SJSA1 (cell line): ENCODE data around the gene PXDN. TPM values are rescaled to one million over a fixed set of nuclear protein-coding genes. Genes with fewer than 3 reads are reported as not detected.

ENCODE experiments used
- DNase-seq, 2 experiments: peaks; one replicate each; pipeline ENCODE4 v3.0.0-alpha.2; 2015 to 2020; ENCODE audit warnings: low spot score in 2 of 2, low read depth in 1 of 2
- H3K27ac ChIP-seq: fragments of 250-450 bp; sonication (Bioruptor Pico); 2 replicates; pipeline ENCODE4 v1.5.1; 2020; ENCODE audit warnings: mild to moderate bottlenecking, moderate library complexity
- H3K27me3 ChIP-seq: fragments of 250-450 bp; sonication (Bioruptor Pico); replicated peaks from 2 replicates; pipeline ENCODE4 v1.5.1; 2020; ENCODE audit warnings: mild to moderate bottlenecking, moderate library complexity
- H3K36me3 ChIP-seq: fragments of 250-450 bp; sonication (Bioruptor Pico); 2 replicates; pipeline ENCODE4 v1.5.1; 2020; ENCODE audit warnings: mild to moderate bottlenecking
- H3K4me1 ChIP-seq: fragments of 250-450 bp; sonication (Bioruptor Pico); replicated peaks from 2 replicates; pipeline ENCODE4 v1.6.1; 2021; ENCODE audit warnings: mild to moderate bottlenecking
- H3K4me3 ChIP-seq: fragments of 250-450 bp; sonication (Bioruptor Pico); 2 replicates; pipeline ENCODE4 v1.5.1; 2020; ENCODE audit warnings: mild to moderate bottlenecking
- H3K9me3 ChIP-seq: fragments of 250-450 bp; sonication (Bioruptor Pico); replicated peaks from 2 replicates; pipeline ENCODE4 v1.5.1; 2020; ENCODE audit warnings: mild to moderate bottlenecking
- total RNA-seq: library from RNA; depleted of rRNA; stranded (reverse); fragments of >200 nt; shearing (Covaris generic); gene quantifications from 2 replicates; pipeline ENCODE4 v1.2.3, GENCODE V29; 2014

PXDN gene
- total RNA-seq, 1 experiment from 2014 or later, result 310 TPM

GRCh38 chr2:1673160-1673944, 71.0 kb downstream of the PXDN start:
- peaks cover 90% of the 10 kb centered on the region for H3K36me3 ChIP-seq
- no peaks in the 10 kb centered on the region for H3K27me3 ChIP-seq
- no peak overlapping the region for H3K27ac ChIP-seq
- H3K4me1 ChIP-seq, result peaks cover 11% of the 10 kb centered on the region
- H3K9me3 ChIP-seq, result no peaks in the 10 kb centered on the region
- no peak overlapping the region for H3K4me3 ChIP-seq
- peak in 1 of 2 experiments; percentile 39 for DNase-seq

GRCh38 chr2:1672738-1673137, 71.6 kb downstream of the PXDN start:
- Histone ChIP-seq H3K36me3 (peaks cover 84% of the 10 kb centered on the region), H3K4me1 (peaks cover 11% of the 10 kb centered on the region), H3K9me3 (no peaks in the 10 kb centered on the region), H3K4me3 (no peak overlapping the region), H3K27ac (no peak overlapping the region), H3K27me3 (no peaks in the 10 kb centered on the region)
- peak in 1 of 2 experiments; percentile 18 for DNase-seq

GRCh38 chr2:1671916-1672315, 72.4 kb downstream of the PXDN start:
- H3K4me3 ChIP-seq, result no peak overlapping the region
- peak in 1 of 2 experiments; percentile 23 for DNase-seq
- H3K27me3 ChIP-seq, result no peaks in the 10 kb centered on the region
- no peaks in the 10 kb centered on the region for H3K9me3 ChIP-seq
- peaks cover 75% of the 10 kb centered on the region for H3K36me3 ChIP-seq
- no peak overlapping the region for H3K27ac ChIP-seq
- peaks cover 11% of the 10 kb centered on the region for H3K4me1 ChIP-seq

- Histone ChIP-seq H3K9me3 (no peaks in the 10 kb centered on the region), H3K36me3 (peaks cover 74% of the 10 kb centered on the region), H3K27me3 (no peaks in the 10 kb centered on the region), H3K27ac (no peak overlapping the region), H3K4me3 (no peak overlapping the region), H3K4me1 (peaks cover 5% of the 10 kb centered on the region)
- peak in 1 of 2 experiments; percentile 10 for DNase-seq
Observed at GRCh38 chr2:1670636-1671035, 73.7 kb downstream of the PXDN start.

DNA sequence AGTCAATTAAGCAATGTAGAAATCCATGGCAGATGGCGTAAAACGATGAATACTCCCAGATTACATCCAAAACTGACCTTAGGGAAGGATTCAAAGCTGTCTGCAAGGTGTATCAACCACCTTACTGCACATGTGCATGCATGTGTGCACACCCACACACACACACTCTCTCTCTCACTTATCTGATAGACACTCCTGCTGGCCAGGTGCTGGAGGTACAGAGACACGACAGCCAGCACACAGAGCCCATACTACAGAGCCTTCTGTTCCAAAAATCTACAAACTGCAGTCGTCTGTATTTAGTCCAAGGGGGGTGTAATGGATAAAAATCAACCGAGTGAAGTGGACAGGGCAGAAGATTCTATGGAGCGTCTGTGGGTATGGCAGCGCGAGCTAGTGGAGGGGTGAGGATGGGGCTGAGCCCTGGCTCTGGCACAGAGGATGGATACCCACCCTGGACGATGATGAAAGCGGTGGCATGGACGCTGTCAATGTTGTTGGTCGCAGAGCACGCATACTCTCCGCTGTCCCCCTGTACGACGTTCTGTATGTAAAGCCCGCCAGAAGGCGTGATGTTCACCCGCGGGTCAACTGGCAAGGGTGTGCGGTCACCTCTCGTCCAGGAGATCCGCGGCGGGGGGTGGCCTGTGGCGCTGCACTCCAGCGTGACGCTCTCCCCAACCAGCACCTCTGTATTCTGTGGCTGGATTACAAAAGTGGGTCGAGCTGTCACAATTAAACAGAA, 78.4 kb downstream of the PXDN start:
- H3K27me3 ChIP-seq, result no peaks in the 10 kb centered on the region
- peak in 1 of 2 experiments; percentile 13 for DNase-seq
- H3K27ac ChIP-seq, result no peak overlapping the region
- peaks cover 78% of the 10 kb centered on the region for H3K36me3 ChIP-seq
- no peak overlapping the region for H3K4me3 ChIP-seq
- no peaks in the 10 kb centered on the region for H3K9me3 ChIP-seq
- H3K4me1 ChIP-seq, result no peaks in the 10 kb centered on the region

DNA sequence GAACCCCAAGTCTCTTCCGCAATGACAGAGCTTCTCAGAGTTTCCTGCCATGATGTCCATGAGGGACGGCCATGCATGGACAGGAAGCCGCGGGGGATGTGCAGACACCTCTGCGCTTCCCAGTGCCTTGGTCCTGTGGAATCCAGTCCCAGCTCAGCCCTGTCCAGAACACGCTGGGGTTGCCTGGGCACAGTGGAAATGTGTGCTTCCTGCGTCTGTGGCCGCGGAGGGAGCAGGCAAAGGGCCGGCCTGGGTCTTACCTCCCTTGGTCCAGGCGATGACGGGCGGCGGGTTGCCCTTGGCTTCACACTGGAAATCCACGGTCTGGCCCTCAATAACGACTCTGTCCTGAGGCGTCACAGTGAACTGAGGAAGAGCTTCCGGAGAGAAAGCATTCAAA, 79.6 kb downstream of the PXDN start:
- Histone ChIP-seq H3K27me3 (no peaks in the 10 kb centered on the region), H3K9me3 (no peaks in the 10 kb centered on the region), H3K4me3 (no peak overlapping the region), H3K4me1 (no peaks in the 10 kb centered on the region), H3K36me3 (peaks cover 81% of the 10 kb centered on the region), H3K27ac (no peak overlapping the region)
- peak in 1 of 2 experiments; percentile 31 for DNase-seq

DNA sequence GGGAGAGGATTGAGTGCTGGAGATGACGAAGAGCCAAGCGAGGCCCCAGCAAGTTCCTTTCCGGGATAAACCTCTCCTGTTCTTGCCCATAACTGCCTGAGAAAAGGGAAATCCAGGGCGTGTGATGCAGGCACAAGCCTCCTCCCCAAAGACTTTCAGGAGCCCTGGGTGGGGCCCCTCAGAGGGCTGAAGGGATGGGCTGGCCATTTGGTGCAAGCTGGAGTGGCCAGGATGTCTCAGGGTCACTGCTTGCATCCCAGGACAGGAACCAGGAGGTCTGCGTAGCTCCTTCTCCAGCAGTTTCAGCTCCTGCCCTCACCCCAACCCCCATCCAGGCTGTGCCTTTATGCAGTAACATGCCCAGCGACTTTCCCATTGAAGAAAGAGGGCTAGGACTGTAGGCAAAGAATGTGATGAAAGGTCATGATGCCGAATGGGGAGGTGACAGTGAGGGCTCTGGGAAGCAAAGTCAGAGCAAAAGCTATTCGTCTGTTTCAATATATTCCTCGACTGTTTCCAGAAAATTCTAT, 80.2 kb downstream of the PXDN start:
- Histone ChIP-seq H3K27ac (no peak overlapping the region), H3K4me3 (no peak overlapping the region), H3K36me3 (peaks cover 81% of the 10 kb centered on the region), H3K9me3 (no peaks in the 10 kb centered on the region), H3K27me3 (no peaks in the 10 kb centered on the region), H3K4me1 (no peaks in the 10 kb centered on the region)
- peak in 1 of 2 experiments; percentile 32 for DNase-seq

GRCh38 chr2:1663621-1664020, 80.7 kb downstream of the PXDN start:
- Histone ChIP-seq H3K4me3 (no peak overlapping the region), H3K27me3 (no peaks in the 10 kb centered on the region), H3K9me3 (no peaks in the 10 kb centered on the region), H3K27ac (no peak overlapping the region), H3K4me1 (no peaks in the 10 kb centered on the region), H3K36me3 (peaks cover 80% of the 10 kb centered on the region)
- DNase-seq, result peak in 1 of 2 experiments; percentile 37

DNA sequence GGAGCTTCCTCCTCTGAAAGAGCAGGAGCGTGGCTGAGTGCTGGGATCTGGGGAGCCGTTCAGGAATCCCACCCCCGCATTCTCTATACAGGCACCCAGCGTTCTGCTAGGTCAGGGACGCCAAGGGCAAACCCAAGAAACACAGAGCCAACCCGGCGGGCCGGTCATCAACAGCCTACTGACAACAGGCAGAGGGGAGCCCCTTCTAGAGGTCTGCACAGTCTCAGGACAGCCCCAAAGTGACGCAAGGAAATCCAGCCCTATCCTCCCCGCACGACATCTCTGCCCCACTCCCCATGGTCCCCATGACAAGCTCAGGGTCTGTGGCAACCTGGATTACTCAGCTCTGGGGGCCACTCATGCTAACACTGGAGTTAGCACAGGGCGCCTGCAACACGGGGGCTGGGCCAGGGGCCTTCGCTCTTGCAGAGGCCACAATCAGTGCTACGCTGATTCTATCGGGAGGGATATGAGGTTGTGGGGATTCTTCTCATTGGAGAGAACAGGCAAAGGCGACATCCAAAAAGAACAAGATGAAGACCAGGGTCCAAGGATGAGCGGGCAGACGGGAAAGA, 81.6 kb downstream of the PXDN start:
- no peak for DNase-seq

DNA sequence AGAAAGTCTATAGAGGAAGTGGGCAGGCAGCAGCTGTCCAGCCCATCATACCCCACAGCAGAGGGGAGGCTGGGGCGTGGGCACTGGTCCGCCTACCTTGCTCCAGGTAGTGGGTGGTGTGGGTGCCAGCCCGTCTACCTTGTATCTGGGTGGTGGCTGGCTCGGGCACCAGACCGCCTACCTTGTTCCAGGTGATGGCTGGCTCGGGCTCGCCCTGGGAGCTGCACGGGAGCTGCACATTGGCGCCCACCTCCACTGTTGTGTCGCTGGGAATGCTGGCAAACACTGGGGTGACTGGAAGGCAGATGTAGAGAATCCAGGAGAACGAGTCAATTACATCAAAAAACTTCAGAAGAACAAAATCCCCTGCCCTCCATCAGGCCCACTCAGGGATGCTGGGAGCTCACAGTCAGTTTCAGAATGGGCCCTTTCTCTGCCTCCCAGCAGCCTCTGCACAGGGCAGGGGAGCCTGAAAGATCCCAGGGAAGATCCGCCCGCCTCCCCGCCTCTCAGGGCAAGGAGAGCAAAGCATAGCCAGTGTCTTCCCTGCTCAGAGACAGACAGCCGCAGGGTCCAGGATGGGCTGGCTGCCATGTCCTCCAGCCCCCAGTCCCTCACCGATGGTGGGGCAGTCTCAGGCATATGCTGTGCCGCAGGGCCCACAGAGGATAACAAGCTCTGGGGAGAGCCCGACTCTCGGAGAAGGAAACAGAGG, 82.3 kb downstream of the PXDN start:
- H3K4me3 ChIP-seq, result no peak overlapping the region
- DNase-seq, result peak in 1 of 2 experiments; percentile 41
- no peak overlapping the region for H3K27ac ChIP-seq
- H3K36me3 ChIP-seq, result peaks cover 87% of the 10 kb centered on the region
- H3K27me3 ChIP-seq, result no peaks in the 10 kb centered on the region
- no peaks in the 10 kb centered on the region for H3K4me1 ChIP-seq
- H3K9me3 ChIP-seq, result no peaks in the 10 kb centered on the region

More for the DNA sequence above, 81.6 kb downstream of the PXDN start:
- Histone ChIP-seq H3K9me3 (no peaks in the 10 kb centered on the region), H3K27me3 (no peaks in the 10 kb centered on the region), H3K4me3 (no peak overlapping the region), H3K4me1 (no peaks in the 10 kb centered on the region), H3K36me3 (peaks cover 82% of the 10 kb centered on the region), H3K27ac (no peak overlapping the region)

DNA sequence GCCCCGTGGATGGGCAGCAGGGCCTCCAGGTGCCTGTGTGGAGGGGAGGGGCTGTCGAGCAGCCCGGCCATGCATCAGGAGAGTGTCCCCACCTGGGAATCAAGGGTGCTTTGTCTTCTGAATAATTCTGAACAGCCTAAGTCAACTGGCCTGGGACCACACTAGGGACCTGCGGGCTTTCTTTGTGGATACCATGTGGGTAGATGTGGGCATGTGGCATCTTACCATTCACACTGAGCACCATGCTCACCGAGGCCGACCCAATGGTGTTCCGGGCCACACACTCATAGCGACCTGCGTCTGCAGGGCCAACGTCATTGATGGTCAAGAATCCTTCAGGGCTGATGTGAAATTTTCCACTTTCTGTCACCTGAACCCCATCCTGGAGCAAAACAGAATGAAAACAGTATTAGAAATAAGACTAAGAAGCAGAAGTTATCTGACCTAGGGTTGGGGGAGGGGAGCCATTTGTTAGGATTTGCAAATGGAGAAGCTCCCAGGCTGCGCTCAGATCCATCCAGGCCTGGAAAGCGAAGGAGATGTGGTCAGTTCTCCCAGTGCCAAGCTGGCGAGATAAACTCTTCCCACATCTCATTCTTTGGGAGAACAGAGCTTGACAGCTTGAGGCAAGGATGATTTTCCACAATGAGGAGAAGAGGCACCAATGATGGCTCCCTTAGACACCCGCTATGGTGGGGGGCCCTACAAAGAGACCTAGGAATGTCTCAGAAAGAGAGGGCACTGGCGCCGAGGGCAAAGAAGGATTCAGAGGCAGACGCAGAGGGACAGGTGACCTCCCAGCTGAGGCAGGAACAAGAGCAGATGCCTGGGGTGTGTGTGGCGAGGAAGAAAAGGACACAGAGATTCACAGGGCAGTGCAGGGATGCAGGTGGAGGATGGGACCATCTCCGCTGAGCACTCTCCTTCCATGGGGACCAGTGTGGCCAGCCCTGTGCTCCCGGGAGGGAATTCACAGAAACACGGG, 83.4 kb downstream of the PXDN start:
- Histone ChIP-seq H3K4me3 (no peak overlapping the region), H3K27me3 (no peaks in the 10 kb centered on the region), H3K4me1 (peaks cover 6% of the 10 kb centered on the region), H3K27ac (no peak overlapping the region), H3K36me3 (peaks cover 83% of the 10 kb centered on the region), H3K9me3 (no peaks in the 10 kb centered on the region)
- DNase-seq, result peak in 1 of 2 experiments; percentile 35

- peaks cover 15% of the 10 kb centered on the region for H3K4me1 ChIP-seq
- H3K36me3 ChIP-seq, result peaks cover 78% of the 10 kb centered on the region
Observed at GRCh38 chr2:1659951-1660565, 84.3 kb downstream of the PXDN start.

More at GRCh38 chr2:1659951-1660565, 84.3 kb downstream of the PXDN start:
- H3K27me3 ChIP-seq, result no peaks in the 10 kb centered on the region
- H3K27ac ChIP-seq, result no peak overlapping the region
- no peaks in the 10 kb centered on the region for H3K9me3 ChIP-seq
- H3K4me3 ChIP-seq, result no peak overlapping the region
- DNase-seq, result peak in 1 of 2 experiments; percentile 39
